ENCODE data around the gene MAPK12. TPM values are rescaled to one million over a fixed set of nuclear protein-coding genes. Genes with fewer than 3 reads are reported as not detected.

The MAPK12 gene
- total and polyA plus RNA-seq, 9 of the 15 experiments (the other 6 are each of a cell fraction or from before 2014, with no cell fraction given), result 0.79 to 71.5 (median 32.8) TPM

- FAIRE-seq (no peak), DNase-seq (ENCODE audit: extremely low read depth in 1 of 4, low spot score in 3 of 4) (no peak), ATAC-seq (no peak)
- 93% methylated on average over 3 of the region's 17 CpGs for WGBS (ENCODE audit: insufficient coverage, low coverage, missing lambda C conversion rate)
- ChIA-PET POLR2A (interaction anchor here (0.6 to 1.2 kb wide), 3 partner anchors 10 to 48 kb away, joined by 3 to 4 read pairs (median 3); no protein-coding TSS in a partner anchor), CTCF (ENCODE audit: low intra/inter-chr PET ratio) (no interaction called here)
- no peaks in the 10 kb centered on the region for H4K20me1 ChIP-seq (replicated peaks; ENCODE audit: control insufficient read depth, insufficient read depth, low read length)
- no peaks in the 10 kb centered on the region for H3K27me3 ChIP-seq (ENCODE audit: control insufficient read depth in 2 of 2, insufficient read depth in 2 of 2, low read length in 2 of 2)
- TF ChIP-seq, protein P1, sequence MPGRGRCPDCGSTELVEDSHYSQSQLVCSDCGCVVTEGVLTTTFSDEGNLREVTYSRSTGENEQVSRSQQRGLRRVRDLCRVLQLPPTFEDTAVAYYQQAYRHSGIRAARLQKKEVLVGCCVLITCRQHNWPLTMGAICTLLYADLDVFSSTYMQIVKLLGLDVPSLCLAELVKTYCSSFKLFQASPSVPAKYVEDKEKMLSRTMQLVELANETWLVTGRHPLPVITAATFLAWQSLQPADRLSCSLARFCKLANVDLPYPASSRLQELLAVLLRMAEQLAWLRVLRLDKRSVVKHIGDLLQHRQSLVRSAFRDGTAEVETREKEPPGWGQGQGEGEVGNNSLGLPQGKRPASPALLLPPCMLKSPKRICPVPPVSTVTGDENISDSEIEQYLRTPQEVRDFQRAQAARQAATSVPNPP (IDR thresholded peaks at IDR 0.05; ENCODE audit: borderline replicate concordance, insufficient read depth, insufficient read length), result no peak
- TF ChIP-seq FUS (optimal IDR thresholded peaks at IDR 0.05; ENCODE audit: low read depth, low read length) (no peak), DNMT1 (IDR thresholded peaks at IDR 0.05) (no peak), TFAP4 (CRISPR knock-in tag; IDR thresholded peaks at IDR 0.05; ENCODE audit: borderline replicate concordance) (no peak), SRSF1 (IDR thresholded peaks at IDR 0.05; ENCODE audit: low read depth, low read length) (no peak), SLC30A9 (CRISPR knock-in tag; IDR thresholded peaks at IDR 0.05) (no peak)
- TF ChIP-seq, protein P2, sequence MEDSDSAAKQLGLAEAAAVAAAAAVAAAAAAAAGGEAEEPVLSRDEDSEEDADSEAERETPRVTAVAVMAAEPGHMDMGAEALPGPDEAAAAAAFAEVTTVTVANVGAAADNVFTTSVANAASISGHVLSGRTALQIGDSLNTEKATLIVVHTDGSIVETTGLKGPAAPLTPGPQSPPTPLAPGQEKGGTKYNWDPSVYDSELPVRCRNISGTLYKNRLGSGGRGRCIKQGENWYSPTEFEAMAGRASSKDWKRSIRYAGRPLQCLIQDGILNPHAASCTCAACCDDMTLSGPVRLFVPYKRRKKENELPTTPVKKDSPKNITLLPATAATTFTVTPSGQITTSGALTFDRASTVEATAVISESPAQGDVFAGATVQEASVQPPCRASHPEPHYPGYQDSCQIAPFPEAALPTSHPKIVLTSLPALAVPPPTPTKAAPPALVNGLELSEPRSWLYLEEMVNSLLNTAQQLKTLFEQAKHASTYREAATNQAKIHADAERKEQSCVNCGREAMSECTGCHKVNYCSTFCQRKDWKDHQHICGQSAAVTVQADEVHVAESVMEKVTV (CRISPR knock-in tag; IDR thresholded peaks at IDR 0.05), result no peak
- H2AFZ ChIP-seq (ENCODE audit: low read depth, low read length), result no peak overlapping the region
- H3K9ac ChIP-seq (ENCODE audit: insufficient read depth in 1 of 2, low read depth in 2 of 2, low read length in 2 of 2), result no peak overlapping the region; a peak in 1 of 4 replicates
- peaks cover 25% of the 10 kb centered on the region for H3K79me2 ChIP-seq (ENCODE audit: control insufficient read depth, insufficient read depth, low read length)
- H3K4me1 ChIP-seq (replicated peaks in 1 of 2; ENCODE audit: control insufficient read depth in 2 of 2, insufficient read depth in 2 of 2, low read length in 2 of 2), result peaks cover 0 to 93% of the 10 kb centered on the region in 2 experiments; a peak in 3 of 5 replicates
- no peak overlapping the region for H3K4me3 ChIP-seq
- no TSS peak for BruUV-seq (replicated peaks)
- H3K4me2 ChIP-seq (ENCODE audit: insufficient read depth, low read length), result no peak overlapping the region
- no peaks in the 10 kb centered on the region for H3K9me1 ChIP-seq (ENCODE audit: control insufficient read depth, insufficient read depth, low read length)
- H3K27ac ChIP-seq (ENCODE audit: extremely low read depth, low read depth, low read length), result no peak overlapping the region
- no peaks in the 10 kb centered on the region for H3K9me3 ChIP-seq (replicated peaks; ENCODE audit: control insufficient read depth, insufficient read depth, low read depth, low read length)
- H3K36me3 ChIP-seq (ENCODE audit: control insufficient read depth, insufficient read depth, low read length), result peaks cover 60% of the 10 kb centered on the region; the same call in 1 of the 3 replicates
- in situ Hi-C loops (cut with MboI) (no loop called here), intact Hi-C loops (cut with micrococcal nuclease) (no loop called here)
Observed at GRCh38 chr22:50255607-50256006, 5.9 kb downstream of the MAPK12 start.
